ENCODE results near the gene SH3GL1. TPM values are rescaled to one million over a fixed set of nuclear protein-coding genes. Genes with fewer than 3 reads are reported as not detected.

Gene SH3GL1
- total and polyA plus RNA-seq, 2 donors from 2014 or later = 34.8 to 52.7 TPM

GRCh38 chr19:4432918-4433506, 32.7 kb upstream of the SH3GL1 start:
- Histone ChIP-seq H3K27me3 (ENCODE audit: control insufficient read depth, insufficient read depth, low read length) (no peaks in the 10 kb centered on the region), H3K4me1 (ENCODE audit: control insufficient read depth in 2 of 3, insufficient read depth in 2 of 3, low read depth in 1 of 3, low read length in 3 of 3) (no peaks in the 10 kb centered on the region), H3K4me3 (ENCODE audit: low read length in 3 of 3) (no peak overlapping the region), H3K9ac (ENCODE audit: low read length in 3 of 3) (no peak overlapping the region), H3K36me3 (ENCODE audit: control insufficient read depth in 2 of 3, insufficient read depth in 3 of 3, low read length in 3 of 3) (no peaks in the 10 kb centered on the region), H3K9me3 (ENCODE audit: control insufficient read depth in 2 of 3, insufficient read depth in 1 of 3, low read length in 3 of 3) (no peaks in the 10 kb centered on the region), H3K27ac (ENCODE audit: low read depth in 2 of 2, low read length in 2 of 2) (no peak overlapping the region)
- DNase-seq = no peak
- intact Hi-C loops (cut with DNase I) = no loop called here
- FAIRE-seq = no peak
- no peak for TF ChIP-seq CTCF (IDR thresholded peaks at IDR 0.05; ENCODE audit: borderline replicate concordance, extremely low read depth, insufficient read depth)

GRCh38 chr19:4431808-4432674, 31.7 kb upstream of the SH3GL1 start:
- no peak for TF ChIP-seq CTCF (IDR thresholded peaks at IDR 0.05; ENCODE audit: borderline replicate concordance, extremely low read depth, insufficient read depth)
- intact Hi-C loops (cut with DNase I) = no loop called here
- H3K27me3 ChIP-seq (ENCODE audit: control insufficient read depth, insufficient read depth, low read length) = no peaks in the 10 kb centered on the region
- no peak overlapping the region for H3K9ac ChIP-seq (ENCODE audit: low read length in 3 of 3)
- no peaks in the 10 kb centered on the region for H3K4me1 ChIP-seq (ENCODE audit: control insufficient read depth in 2 of 3, insufficient read depth in 2 of 3, low read depth in 1 of 3, low read length in 3 of 3)
- no peak overlapping the region for H3K4me3 ChIP-seq (ENCODE audit: low read length in 3 of 3)
- DNase-seq (peak in 2 of 5 donors; percentile 30 to 76), FAIRE-seq (no peak)
- no peaks in the 10 kb centered on the region for H3K36me3 ChIP-seq (ENCODE audit: control insufficient read depth in 2 of 3, insufficient read depth in 3 of 3, low read length in 3 of 3)
- no peaks in the 10 kb centered on the region for H3K9me3 ChIP-seq (ENCODE audit: control insufficient read depth in 2 of 3, insufficient read depth in 1 of 3, low read length in 3 of 3)
- H3K27ac ChIP-seq (ENCODE audit: low read depth in 2 of 2, low read length in 2 of 2) = no peak overlapping the region

- H3K36me3 ChIP-seq (ENCODE audit: control insufficient read depth in 2 of 3, insufficient read depth in 3 of 3, low read length in 3 of 3) = no peaks in the 10 kb centered on the region
- intact Hi-C loops (cut with DNase I) = no loop called here
- DNase-seq = no peak
- no peak overlapping the region for H3K4me3 ChIP-seq (ENCODE audit: low read length in 3 of 3)
- H3K4me1 ChIP-seq (ENCODE audit: control insufficient read depth in 2 of 3, insufficient read depth in 2 of 3, low read depth in 1 of 3, low read length in 3 of 3) = no peaks in the 10 kb centered on the region
- H3K27me3 ChIP-seq (ENCODE audit: control insufficient read depth, insufficient read depth, low read length) = no peaks in the 10 kb centered on the region
- no peak overlapping the region for H3K27ac ChIP-seq (ENCODE audit: low read depth in 2 of 2, low read length in 2 of 2)
- TF ChIP-seq CTCF (IDR thresholded peaks at IDR 0.05; ENCODE audit: borderline replicate concordance, extremely low read depth, insufficient read depth) = no peak
- FAIRE-seq = no peak
- H3K9ac ChIP-seq (ENCODE audit: low read length in 3 of 3) = no peak overlapping the region
- no peaks in the 10 kb centered on the region for H3K9me3 ChIP-seq (ENCODE audit: control insufficient read depth in 2 of 3, insufficient read depth in 1 of 3, low read length in 3 of 3)
Measured at GRCh38 chr19:4431296-4431695, 30.9 kb upstream of the SH3GL1 start.

All from kidney (tissue), 14 donors.